GM23338 (cell line): Measurements from ENCODE around the gene CSKMT. TPM values are rescaled to one million over a fixed set of nuclear protein-coding genes. Genes with fewer than 3 reads are reported as not detected.

Experiments
- ATAC-seq: fragments of 200-7000 bp; cut with Tn5 transposase; 3 replicates; pipeline ENCODE4 v1.9.1; 2020
- DNase-seq: peaks from one replicate; pipeline ENCODE4 v3.0.0-alpha.2; 2015; ENCODE audit warnings: low spot score
- H2AFZ ChIP-seq: fragments of 200-600 bp; sonication (generic); 2 replicates; pipeline ENCODE4 v1.8.0; 2016; ENCODE audit warnings: antibody characterized with exemption, mild to moderate bottlenecking, moderate library complexity
- H3F3A ChIP-seq: fragments of 200-600 bp; sonication (generic); replicated peaks from 2 replicates; pipeline ENCODE4 v1.8.0; 2017; ENCODE audit warnings: antibody characterized with exemption, mixed run types, low read depth
- H3K27ac ChIP-seq: fragments of 200-600 bp; sonication (generic); 2 replicates; pipeline ENCODE4 v1.6.1; 2016; ENCODE audit warnings: low read depth
- H3K27me3 ChIP-seq: fragments of 200-600 bp; sonication (generic); 2 replicates; pipeline ENCODE4 v1.8.0; 2016; ENCODE audit warnings: mild to moderate bottlenecking, mixed run types, moderate library complexity; ENCODE audit not compliant: insufficient read depth
- H3K36me3 ChIP-seq: fragments of 200-600 bp; sonication (generic); 2 replicates; pipeline ENCODE4 v1.8.0; 2016; ENCODE audit warnings: mild to moderate bottlenecking; ENCODE audit not compliant: insufficient read depth
- H3K4me1 ChIP-seq: fragments of 200-600 bp; sonication (generic); 2 replicates; pipeline ENCODE4 v1.8.0; 2016; ENCODE audit warnings: mild to moderate bottlenecking, moderate library complexity; ENCODE audit not compliant: insufficient read depth
- H3K4me2 ChIP-seq: fragments of 200-600 bp; sonication (generic); 2 replicates; pipeline ENCODE4 v1.7.1; 2017; ENCODE audit warnings: mixed run types
- H3K4me3 ChIP-seq: fragments of 200-600 bp; sonication (generic); 2 replicates; pipeline ENCODE4 v1.6.1; 2016; ENCODE audit warnings: mixed run types
- H3K79me2 ChIP-seq: fragments of 200-600 bp; sonication (generic); replicated peaks from 2 replicates; pipeline ENCODE4 v1.8.0; 2017; ENCODE audit warnings: mild to moderate bottlenecking; ENCODE audit not compliant: insufficient read depth
- H3K9me2 ChIP-seq: fragments of 200-600 bp; sonication (generic); 2 replicates; pipeline ENCODE4 v1.8.0; 2017; ENCODE audit not compliant: insufficient read depth
- H4K20me1 ChIP-seq: fragments of 200-600 bp; sonication (generic); replicated peaks from 2 replicates; pipeline ENCODE4 v1.8.0; 2017; ENCODE audit warnings: mild to moderate bottlenecking; ENCODE audit not compliant: insufficient read depth
- H3K27ac Mint-ChIP-seq: 2 replicates; pipeline ENCODE4 v1.8.0; 2020; ENCODE audit warnings: inconsistent platforms, mild to moderate bottlenecking, moderate library complexity, mixed read lengths
- H3K27me3 Mint-ChIP-seq: 3 replicates; pipeline ENCODE4 v1.8.0; 2022; ENCODE audit warnings: low read depth, mild to moderate bottlenecking, moderate library complexity, mixed read lengths, inconsistent platforms; ENCODE audit not compliant: insufficient read depth, poor library complexity
- H3K36me3 Mint-ChIP-seq: 3 replicates; pipeline ENCODE4 v1.8.0; 2021; ENCODE audit warnings: low read depth, mild to moderate bottlenecking, inconsistent platforms, moderate library complexity, mixed read lengths
- H3K4me1 Mint-ChIP-seq: 3 replicates; pipeline ENCODE4 v1.8.0; 2020; ENCODE audit warnings: mild to moderate bottlenecking, inconsistent platforms, mixed read lengths
- H3K4me3 Mint-ChIP-seq: 3 replicates; pipeline ENCODE4 v1.8.0; 2021; ENCODE audit warnings: moderate library complexity, mild to moderate bottlenecking, inconsistent platforms, mixed read lengths
- H3K9me3 Mint-ChIP-seq: 3 replicates; pipeline ENCODE4 v1.8.0; 2020; ENCODE audit warnings: moderate library complexity, mild to moderate bottlenecking, inconsistent platforms, mixed read lengths
- CREB1 ChIP-seq: fragments of 250-450 bp; sonication (Bioruptor Pico); IDR thresholded peaks from 2 replicates; pipeline ENCODE4 v1.5.0; 2020; ENCODE audit warnings: low read depth, mild to moderate bottlenecking, moderate library complexity
- CTCF ChIP-seq, 2 experiments: fragments of 200-600 bp in 1 of 2; sonication (generic) in 1 of 2; conservative IDR thresholded peaks; 2 replicates each; pipeline versions ENCODE4 v1.5.1 to v1.6.1; 2016 to 2017; ENCODE audit warnings: antibody characterized with exemption in 2 of 2, low read depth in 2 of 2, mild to moderate bottlenecking in 2 of 2, moderate library complexity in 1 of 2
- ETS1 ChIP-seq: IDR thresholded peaks from 2 replicates; pipeline ENCODE4 v1.6.1; 2016; ENCODE audit warnings: antibody characterized with exemption
- EZH2 ChIP-seq: fragments of 200-600 bp; sonication (generic); IDR thresholded peaks from one replicate; pipeline ENCODE4 v1.8.0; 2017; ENCODE audit warnings: antibody characterized with exemption, mild to moderate bottlenecking, low read depth; ENCODE audit not compliant: unreplicated experiment
- EZH2phosphoT487 ChIP-seq: fragments of 200-600 bp; sonication (generic); IDR thresholded peaks from one replicate; pipeline ENCODE4 v1.8.1; 2018; ENCODE audit warnings: antibody characterized with exemption; ENCODE audit not compliant: unreplicated experiment
- JUNB ChIP-seq: IDR thresholded peaks from one replicate; pipeline ENCODE4 v1.6.1; 2016; ENCODE audit warnings: antibody characterized with exemption; ENCODE audit not compliant: unreplicated experiment
- NANOG ChIP-seq: IDR thresholded peaks from 2 replicates; pipeline ENCODE4 v1.6.1; 2016; ENCODE audit warnings: antibody characterized with exemption, borderline replicate concordance
- POLR2AphosphoS5 ChIP-seq: IDR thresholded peaks from 2 replicates; pipeline ENCODE4 v1.6.1; 2016; ENCODE audit warnings: antibody characterized with exemption, low read depth
- REST ChIP-seq: IDR thresholded peaks from one replicate; pipeline ENCODE4 v1.6.1; 2018; ENCODE audit warnings: antibody characterized with exemption; ENCODE audit not compliant: unreplicated experiment
- STAT1 ChIP-seq: IDR thresholded peaks from one replicate; pipeline ENCODE4 v1.6.1; 2016; ENCODE audit warnings: antibody characterized with exemption; ENCODE audit not compliant: unreplicated experiment
- ZNF114 ChIP-seq: fragments of 250-450 bp; sonication (Bioruptor Pico); IDR thresholded peaks from 2 replicates; pipeline ENCODE4 v1.5.0; 2020; ENCODE audit warnings: mild to moderate bottlenecking, moderate library complexity
- ZNF331 ChIP-seq: fragments of 250-450 bp; sonication (Bioruptor Pico); IDR thresholded peaks from 2 replicates; pipeline ENCODE4 v1.5.0; 2020; ENCODE audit warnings: low read depth, mild to moderate bottlenecking, moderate library complexity
- ZNF462 ChIP-seq: fragments of 250-450 bp; sonication (Bioruptor Pico); IDR thresholded peaks from 2 replicates; pipeline ENCODE4 v1.5.0; 2020; ENCODE audit warnings: mild to moderate bottlenecking, moderate library complexity
- polyA plus RNA-seq: library from polyadenylated mRNA; unstranded; fragments of >200 nt; fragmentation: Nextera tagmentation; extraction: Ambion mirVana; gene quantifications from 2 replicates; pipeline ENCODE4 v1.2.1, GENCODE V29; 2016
- total RNA-seq: library from RNA; depleted of rRNA; stranded (reverse); fragments of >200 nt; shearing (Covaris generic); gene quantifications from 2 replicates; pipeline ENCODE4 v1.2.3, GENCODE V29; 2014

The CSKMT gene
- total and polyA plus RNA-seq, 2 experiments from 2014 or later = 8.0 to 25.6 TPM

- Histone ChIP-seq H3K4me3 (no peak overlapping the region), H3K27me3 (peaks cover 11% of the 10 kb centered on the region; the same call in 1 of the 2 replicates), H3K4me2 (no peak overlapping the region), H3K36me3 (no peaks in the 10 kb centered on the region), H3K79me2 (0 out of 2 replicates have a peak, but pooled peaks cover 4% of the 10 kb centered on the region), H3K27ac (no peak overlapping the region), H2AFZ (no peak overlapping the region), H4K20me1 (no peaks in the 10 kb centered on the region), H3F3A (peaks cover 20% of the 10 kb centered on the region; the same call in 1 of the 2 replicates), H3K4me1 (peaks cover 12% of the 10 kb centered on the region; the same call in 1 of the 2 replicates), H3K9me2 (no peaks in the 10 kb centered on the region)
- no peak for DNase-seq
- TF ChIP-seq POLR2AphosphoS5 (no peak), ZNF114 (CRISPR knock-in tag) (no peak), ETS1 (no peak), JUNB (no peak), STAT1 (no peak), EZH2 (no peak), ZNF331 (no peak), CREB1 (CRISPR knock-in tag) (no peak), EZH2phosphoT487 (no peak), NANOG (no peak), ZNF462 (CRISPR knock-in tag) (no peak), CTCF (conservative IDR thresholded peaks at IDR 0.05; ENCODE audit: low read depth in 2 of 2) (no peak), REST (no peak)
- Mint-ChIP-seq H3K27ac (no peak overlapping the region), H3K4me3 (no peak overlapping the region), H3K4me1 (peaks cover 30% of the 10 kb centered on the region), H3K9me3 (peaks cover 4% of the 10 kb centered on the region; the same call in 2 of the 3 replicates), H3K36me3 (peaks cover 14% of the 10 kb centered on the region), H3K27me3 (peaks cover 17% of the 10 kb centered on the region)
- no peak for ATAC-seq
Measured at GRCh38 chr11:62615521-62615920, 49.6 kb upstream of the CSKMT start.
